T-helper 17 cell (primary cell): ENCODE data around the gene LRRC15. TPM values are rescaled to one million over a fixed set of nuclear protein-coding genes. Genes with fewer than 3 reads are reported as not detected.

Experiments used
- total RNA-seq, 4 donors: library from RNA in 2 of 4; stranded (reverse) in 2 of 4; gene quantifications; one replicate each; pipeline ENCODE4 v1.2.3 and lab custom pipeline; 2022 to 2026

The LRRC15 gene
- total RNA-seq, 2 donors from 2014 or later: not detected

Other genes with a start within 250 kb of the LRRC15 start
- 1 to 10 TPM; 2.4 to 3.1 TPM for gene HES1, start 233.6 kb downstream of the LRRC15 start, total RNA-seq
- not detected for gene CPN2, start 18.4 kb downstream of the LRRC15 start, total RNA-seq
- 1 to 10 TPM; 4.0 to 6.1 TPM for gene GP5, start 29.5 kb upstream of the LRRC15 start, total RNA-seq
- gene ATP13A3, start 117.3 kb upstream of the LRRC15 start, total RNA-seq: 10 to 100 TPM; 65.6 to 81.0 TPM